ENCODE measurements around the gene RET. TPM values are rescaled to one million over a fixed set of nuclear protein-coding genes. Genes with fewer than 3 reads are reported as not detected.

RET gene
- total RNA-seq, 2 donors from 2014 or later: 0.29 to 0.67 TPM

DNA sequence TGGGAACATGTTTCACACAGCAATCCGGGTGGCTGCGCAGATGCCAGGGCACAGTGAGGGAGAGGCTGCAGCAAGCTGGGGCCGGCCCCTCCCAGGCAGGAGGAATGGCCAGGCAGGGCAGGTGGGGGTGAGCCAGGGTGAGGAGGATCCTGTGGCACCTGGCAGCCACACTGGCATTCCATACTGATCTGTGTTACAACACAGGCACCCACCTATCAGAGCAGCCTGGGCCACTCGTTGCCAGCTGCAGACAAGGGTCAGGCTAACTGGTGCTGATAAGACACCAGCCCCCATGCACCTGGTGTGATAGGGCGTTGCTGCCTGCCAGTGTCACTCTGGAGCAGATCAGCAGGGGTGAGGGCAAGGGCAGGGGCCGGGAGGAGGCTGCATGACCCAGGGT is 16.6 kb upstream of the RET start:
- Mint-ChIP-seq H3K4me3 (no peak overlapping the region), H3K36me3 (ENCODE audit: insufficient read depth in 2 of 2) (no peaks in the 10 kb centered on the region), H3K4me1 (ENCODE audit: low read depth) (no peaks in the 10 kb centered on the region), H3K27me3 (ENCODE audit: low read depth) (peaks cover 21% of the 10 kb centered on the region), H3K27ac (no peak overlapping the region), H3K9me3 (no peaks in the 10 kb centered on the region)
- ATAC-seq (replicated peaks in 1 of 2) (no peak), DNase-seq (no peak)

DNA sequence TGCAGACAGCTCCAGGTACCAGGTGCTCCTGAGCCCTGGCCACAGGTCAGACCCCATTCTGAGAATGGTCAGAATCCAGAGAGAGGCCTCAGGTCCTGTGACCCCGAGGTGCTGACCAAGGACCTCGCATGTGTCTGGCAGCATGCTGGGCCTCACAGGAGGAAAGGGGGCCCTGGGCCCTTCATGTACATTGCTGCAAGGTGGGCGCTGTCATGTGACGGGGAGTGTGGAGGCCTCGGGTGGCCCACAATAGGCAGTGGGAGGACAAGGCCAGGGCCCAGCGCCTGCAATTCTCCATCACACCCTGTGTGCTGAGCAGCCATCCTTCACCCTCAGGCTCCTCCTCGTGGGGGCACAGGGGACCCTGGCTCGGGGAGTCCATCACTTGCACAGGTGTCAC is 15.5 kb upstream of the RET start:
- Mint-ChIP-seq H3K27ac (no peak overlapping the region), H3K4me1 (ENCODE audit: low read depth) (no peaks in the 10 kb centered on the region), H3K4me3 (no peak overlapping the region), H3K9me3 (no peaks in the 10 kb centered on the region), H3K36me3 (ENCODE audit: insufficient read depth in 2 of 2) (no peaks in the 10 kb centered on the region), H3K27me3 (ENCODE audit: low read depth) (peaks cover 21% of the 10 kb centered on the region)
- DNase-seq (no peak), ATAC-seq (replicated peaks in 1 of 2) (no peak)

DNA sequence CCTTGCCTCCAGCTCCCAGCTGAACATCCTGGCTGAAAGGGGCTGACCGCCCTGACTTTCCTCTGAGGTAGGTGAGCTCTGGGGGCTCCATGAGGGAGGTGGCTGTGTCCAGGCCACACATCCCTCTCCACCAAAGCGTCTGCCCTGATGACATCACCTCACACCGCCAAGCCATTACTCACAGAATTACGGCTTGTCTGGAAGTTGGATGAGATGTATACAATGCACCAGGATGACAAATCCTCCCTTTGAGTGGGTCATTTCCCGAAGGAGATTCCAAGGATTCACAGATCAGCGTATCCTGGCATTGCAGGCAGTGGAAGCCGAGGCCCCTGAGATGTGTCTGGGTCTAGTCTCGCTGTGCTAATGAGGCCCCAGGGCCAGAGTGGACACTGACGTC is 15.1 kb upstream of the RET start:
- no peaks in the 10 kb centered on the region for H3K4me1 Mint-ChIP-seq (ENCODE audit: low read depth)
- no peaks in the 10 kb centered on the region for H3K36me3 Mint-ChIP-seq (ENCODE audit: insufficient read depth in 2 of 2)
- H3K27me3 Mint-ChIP-seq (ENCODE audit: low read depth): peaks cover 21% of the 10 kb centered on the region
- no peak overlapping the region for H3K4me3 Mint-ChIP-seq
- no peak for ATAC-seq (replicated peaks in 1 of 2)
- no peak for DNase-seq
- no peak overlapping the region for H3K27ac Mint-ChIP-seq
- no peaks in the 10 kb centered on the region for H3K9me3 Mint-ChIP-seq

DNA sequence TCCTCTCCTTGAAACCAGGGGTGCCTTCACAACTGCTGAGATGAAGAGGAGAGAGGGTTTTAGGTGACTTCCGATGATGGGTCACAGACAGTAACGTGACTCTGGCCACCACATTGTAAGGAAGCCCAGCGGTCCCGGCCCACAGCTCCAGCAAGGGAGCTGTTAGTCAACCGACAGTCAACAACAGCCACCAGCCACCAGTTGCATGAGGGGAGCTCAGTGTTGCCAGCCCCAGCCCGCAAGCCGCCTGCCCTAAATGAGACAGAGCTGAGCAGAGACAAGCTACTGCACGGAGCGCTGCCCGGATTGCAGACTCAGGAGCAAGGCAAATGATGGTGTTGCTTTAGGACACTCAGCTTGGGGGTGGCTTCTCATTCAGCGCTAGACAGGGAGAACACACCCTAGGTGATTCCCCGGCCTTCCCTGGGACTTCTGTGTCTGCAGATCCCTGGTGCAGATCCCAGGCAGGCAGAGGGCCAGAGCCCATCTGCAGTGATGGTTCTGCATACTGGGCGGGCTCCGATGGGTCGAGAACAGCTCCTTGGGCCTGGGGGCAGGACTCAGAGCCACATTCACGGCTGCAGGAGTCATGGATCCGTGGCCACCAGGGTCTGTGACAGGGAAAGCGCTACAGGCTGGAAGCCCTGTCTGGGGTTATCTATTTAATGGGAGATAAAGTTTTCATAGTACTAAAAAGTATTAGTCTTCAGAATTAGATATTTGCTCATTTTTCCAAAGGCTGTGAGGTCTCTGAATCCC is 14.3 kb upstream of the RET start:
- Mint-ChIP-seq H3K27me3 (ENCODE audit: low read depth) (peaks cover 17% of the 10 kb centered on the region), H3K4me3 (no peak overlapping the region), H3K4me1 (ENCODE audit: low read depth) (no peaks in the 10 kb centered on the region), H3K9me3 (no peaks in the 10 kb centered on the region), H3K36me3 (ENCODE audit: insufficient read depth in 2 of 2) (no peaks in the 10 kb centered on the region), H3K27ac (no peak overlapping the region)
- no peak for ATAC-seq (replicated peaks in 1 of 2)
- no peak for DNase-seq

DNA sequence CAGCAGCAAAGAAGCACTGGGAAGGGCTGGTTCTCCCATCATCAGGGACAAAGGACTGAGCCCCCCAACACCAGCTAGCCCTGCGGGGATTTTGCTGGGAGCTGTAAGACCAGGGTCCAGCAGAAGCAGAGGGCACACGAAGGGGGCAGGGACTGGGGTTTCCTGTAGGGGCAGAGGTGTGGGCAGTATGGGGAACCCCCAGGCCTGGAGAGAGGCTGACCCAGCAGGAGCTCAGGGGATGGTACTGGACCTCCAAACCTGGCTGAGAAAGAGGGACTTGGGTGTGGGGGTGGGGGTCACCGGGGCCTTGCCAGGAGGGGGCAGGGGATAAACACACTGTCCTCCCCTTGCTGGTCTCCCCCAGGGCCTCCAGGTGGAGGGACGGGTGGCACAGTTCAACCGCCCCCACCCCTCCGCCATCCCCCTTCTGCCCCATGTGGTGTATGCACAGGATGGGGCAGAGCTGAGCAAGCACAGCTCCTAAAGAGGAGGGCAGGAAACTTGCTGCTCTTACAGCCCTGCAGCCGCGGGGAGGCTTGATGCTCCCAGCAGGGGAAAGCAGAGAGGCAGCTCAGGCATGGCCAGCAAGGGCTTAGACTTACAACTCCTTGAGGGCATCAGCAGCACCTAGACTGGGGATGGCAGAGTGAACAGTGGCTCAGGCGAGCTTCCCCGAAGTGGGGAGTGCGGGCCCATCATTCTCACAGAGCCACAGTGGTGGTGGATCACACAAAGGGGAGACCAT is 12.4 kb upstream of the RET start:
- ATAC-seq (replicated peaks in 1 of 2) (no peak), DNase-seq (no peak)
- Mint-ChIP-seq H3K36me3 (ENCODE audit: insufficient read depth in 2 of 2) (no peaks in the 10 kb centered on the region), H3K4me3 (no peak overlapping the region), H3K4me1 (ENCODE audit: low read depth) (no peaks in the 10 kb centered on the region), H3K27ac (no peak overlapping the region), H3K9me3 (no peaks in the 10 kb centered on the region), H3K27me3 (ENCODE audit: low read depth) (peaks cover 6% of the 10 kb centered on the region)

DNA sequence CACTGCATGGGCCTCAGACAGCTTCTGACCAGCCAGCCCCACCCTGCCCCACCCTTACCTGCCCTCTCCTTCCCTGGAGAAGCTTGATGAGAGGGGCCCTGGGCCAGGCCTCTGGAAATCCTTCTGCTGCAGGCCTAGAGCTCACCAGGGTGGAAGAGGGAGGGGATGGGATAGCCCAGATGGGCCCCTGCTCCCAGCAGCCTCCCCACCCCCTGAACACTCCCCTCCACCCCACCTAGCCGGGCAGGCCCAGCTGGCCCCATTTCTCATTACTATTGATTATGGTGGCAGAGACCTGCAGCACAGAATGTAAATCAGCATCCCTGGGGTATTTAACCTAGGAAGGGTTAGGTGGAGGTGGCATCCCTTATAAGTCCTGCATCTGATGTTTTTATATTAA is 11.6 kb upstream of the RET start:
- DNase-seq (no peak), ATAC-seq (replicated peaks in 1 of 2) (no peak)
- no peaks in the 10 kb centered on the region for H3K36me3 Mint-ChIP-seq (ENCODE audit: insufficient read depth in 2 of 2)

DNA sequence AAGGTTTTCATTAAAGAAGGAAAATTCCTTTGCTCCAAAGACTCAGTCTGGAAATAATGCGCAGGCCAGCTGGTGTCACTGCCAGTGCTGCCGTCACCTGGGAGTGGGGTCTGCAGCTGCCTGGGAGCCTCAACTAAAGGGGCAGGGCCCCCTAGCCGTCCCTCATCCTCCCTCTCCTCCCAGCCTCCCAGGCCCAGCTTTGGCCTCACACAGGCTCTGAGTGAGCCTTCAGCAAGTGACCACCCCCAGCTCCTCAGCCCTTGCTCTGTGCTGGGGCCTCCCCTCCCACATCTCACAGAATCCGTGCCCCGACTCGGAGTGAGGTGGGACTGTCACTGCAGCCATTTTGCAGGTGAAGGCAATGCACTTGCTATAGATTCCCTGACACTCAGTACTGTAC is 11.1 kb upstream of the RET start:
- H3K27ac Mint-ChIP-seq: no peak overlapping the region
- no peaks in the 10 kb centered on the region for H3K9me3 Mint-ChIP-seq

More for the DNA sequence above, 11.6 kb upstream of the RET start:
- Mint-ChIP-seq H3K9me3 (no peaks in the 10 kb centered on the region), H3K27ac (no peak overlapping the region), H3K4me1 (ENCODE audit: low read depth) (no peaks in the 10 kb centered on the region), H3K4me3 (no peak overlapping the region), H3K27me3 (ENCODE audit: low read depth) (no peaks in the 10 kb centered on the region)

DNA sequence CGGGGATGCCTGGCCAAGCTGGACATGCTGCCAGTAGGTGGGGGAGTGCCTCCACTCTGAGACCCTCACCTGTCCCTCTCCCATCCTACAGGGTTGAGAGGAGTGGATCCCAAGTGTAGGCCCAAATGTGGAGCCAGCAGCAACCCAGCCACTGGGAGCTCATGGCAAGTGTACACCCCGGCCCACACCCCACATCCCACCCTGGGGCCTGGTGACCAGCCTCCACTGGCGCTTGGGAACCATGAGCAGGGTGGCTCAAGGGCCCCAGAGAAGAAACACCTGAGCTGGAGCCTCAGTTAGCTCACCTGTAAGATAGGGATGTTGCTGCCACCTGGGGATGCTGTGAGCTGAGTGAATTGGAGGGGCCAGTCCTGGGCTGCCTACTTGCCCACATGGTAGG is 10.4 kb upstream of the RET start:
- no peak for DNase-seq
- Mint-ChIP-seq H3K27me3 (ENCODE audit: low read depth) (no peaks in the 10 kb centered on the region), H3K9me3 (no peaks in the 10 kb centered on the region), H3K4me3 (no peak overlapping the region), H3K4me1 (ENCODE audit: low read depth) (no peaks in the 10 kb centered on the region), H3K27ac (no peak overlapping the region), H3K36me3 (ENCODE audit: insufficient read depth in 2 of 2) (no peaks in the 10 kb centered on the region)
- no peak for ATAC-seq (replicated peaks in 1 of 2)

More for the DNA sequence above, 11.1 kb upstream of the RET start:
- DNase-seq (no peak), ATAC-seq (replicated peaks in 1 of 2) (no peak)
- Mint-ChIP-seq H3K27me3 (ENCODE audit: low read depth) (no peaks in the 10 kb centered on the region), H3K36me3 (ENCODE audit: insufficient read depth in 2 of 2) (no peaks in the 10 kb centered on the region), H3K4me3 (no peak overlapping the region), H3K4me1 (ENCODE audit: low read depth) (no peaks in the 10 kb centered on the region)

DNA sequence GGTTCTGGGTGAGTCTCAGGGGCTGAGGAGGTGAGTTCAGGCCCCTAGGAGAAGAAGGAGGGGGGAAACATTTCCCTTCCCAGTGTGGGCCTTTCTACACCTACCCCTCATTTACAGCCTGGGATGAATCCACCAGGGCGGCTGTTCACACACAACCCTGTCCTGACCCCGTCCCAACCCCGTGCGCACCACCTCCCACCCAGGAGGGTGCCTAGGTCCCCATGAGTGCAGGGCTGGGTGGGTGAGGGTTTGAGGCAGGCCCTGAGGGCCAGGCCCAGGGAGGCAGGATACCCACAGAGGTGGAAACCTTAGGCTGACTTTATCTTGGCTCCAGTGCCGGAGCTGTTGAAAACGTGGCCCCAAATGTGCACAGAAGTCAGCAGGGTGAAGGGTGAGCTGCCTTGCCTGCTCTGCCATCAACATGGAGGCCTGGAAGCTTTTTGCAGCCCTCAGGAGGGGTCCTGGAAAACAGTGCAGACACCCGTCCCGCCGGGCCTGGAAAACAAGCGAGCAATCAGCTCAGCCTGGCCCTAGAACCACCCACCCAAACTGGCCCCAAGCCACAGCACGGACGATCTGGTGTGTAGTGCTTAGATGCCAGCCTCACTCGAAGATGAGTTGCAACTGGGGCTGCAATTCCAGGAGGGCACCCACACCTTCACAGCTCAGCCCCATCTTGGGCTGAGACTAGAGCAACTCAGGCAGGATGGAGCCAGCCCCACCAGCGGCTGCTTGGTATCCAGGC is 9.3 kb upstream of the RET start:
- Mint-ChIP-seq H3K27ac (no peak overlapping the region), H3K9me3 (no peaks in the 10 kb centered on the region), H3K27me3 (ENCODE audit: low read depth) (peaks cover under 1% of the 10 kb centered on the region), H3K36me3 (ENCODE audit: insufficient read depth in 2 of 2) (no peaks in the 10 kb centered on the region), H3K4me3 (no peak overlapping the region), H3K4me1 (ENCODE audit: low read depth) (no peaks in the 10 kb centered on the region)
- DNase-seq (no peak), ATAC-seq (replicated peaks in 1 of 2) (no peak)

DNA sequence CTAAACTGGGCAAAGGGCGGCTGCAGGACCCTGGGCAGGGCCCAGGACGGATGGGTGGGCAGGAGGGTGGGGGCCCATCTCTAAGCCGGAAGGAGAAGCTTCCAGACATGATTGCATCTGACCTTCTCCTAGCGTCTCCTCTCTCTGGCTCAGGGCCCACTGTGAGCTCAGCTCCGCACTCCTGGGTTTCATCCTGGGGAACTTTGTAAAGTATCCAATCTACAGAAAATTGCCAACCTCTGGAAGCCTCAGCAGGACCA is 8.8 kb upstream of the RET start:
- Mint-ChIP-seq H3K4me3 (no peak overlapping the region), H3K27ac (no peak overlapping the region), H3K4me1 (ENCODE audit: low read depth) (no peaks in the 10 kb centered on the region), H3K27me3 (ENCODE audit: low read depth) (peaks cover 6% of the 10 kb centered on the region), H3K36me3 (ENCODE audit: insufficient read depth in 2 of 2) (no peaks in the 10 kb centered on the region), H3K9me3 (no peaks in the 10 kb centered on the region)
- ATAC-seq (replicated peaks in 1 of 2) (no peak), DNase-seq (no peak)

DNA sequence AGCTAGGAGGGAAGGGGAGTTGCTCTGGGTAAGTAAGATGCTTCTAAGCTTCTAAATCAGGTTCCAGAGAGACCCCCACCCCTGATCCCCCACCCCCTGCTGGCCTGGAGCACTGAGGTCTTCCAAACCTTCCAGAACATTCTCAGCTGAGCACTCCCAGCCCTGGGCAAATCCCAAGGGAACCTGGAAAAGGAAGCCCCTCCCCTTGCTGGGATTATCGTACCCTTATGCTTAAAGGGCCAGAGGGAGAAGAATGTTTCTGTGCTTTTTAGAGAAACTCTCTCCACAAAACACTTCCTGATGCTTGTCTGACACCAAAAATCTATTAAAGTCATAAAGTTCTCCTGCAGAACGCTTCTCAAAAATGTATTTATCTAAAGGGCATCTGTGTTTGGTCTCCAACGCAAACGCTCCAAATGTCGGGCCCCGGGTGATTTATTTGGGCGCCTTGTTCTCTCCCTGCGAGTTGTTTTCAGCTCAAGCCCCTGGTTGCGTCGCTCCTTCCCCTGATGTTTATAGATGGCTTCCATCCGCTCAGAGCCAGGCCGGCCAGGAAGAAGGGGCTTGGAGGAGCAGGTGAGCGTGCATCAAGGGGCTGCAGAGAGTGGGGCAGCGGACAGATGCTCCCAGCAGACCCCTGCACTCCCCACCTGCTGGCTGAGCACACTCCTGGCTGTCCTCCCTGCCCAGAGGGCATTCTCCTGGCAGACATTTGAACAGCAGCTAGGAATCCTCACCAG is 8.2 kb upstream of the RET start:
- Mint-ChIP-seq H3K4me1 (ENCODE audit: low read depth) (no peaks in the 10 kb centered on the region), H3K36me3 (ENCODE audit: insufficient read depth in 2 of 2) (no peaks in the 10 kb centered on the region), H3K9me3 (no peaks in the 10 kb centered on the region), H3K27ac (no peak overlapping the region), H3K4me3 (no peak overlapping the region), H3K27me3 (ENCODE audit: low read depth) (peaks cover 7% of the 10 kb centered on the region)
- ATAC-seq (replicated peaks in 1 of 2): no peak
- no peak for DNase-seq

DNA sequence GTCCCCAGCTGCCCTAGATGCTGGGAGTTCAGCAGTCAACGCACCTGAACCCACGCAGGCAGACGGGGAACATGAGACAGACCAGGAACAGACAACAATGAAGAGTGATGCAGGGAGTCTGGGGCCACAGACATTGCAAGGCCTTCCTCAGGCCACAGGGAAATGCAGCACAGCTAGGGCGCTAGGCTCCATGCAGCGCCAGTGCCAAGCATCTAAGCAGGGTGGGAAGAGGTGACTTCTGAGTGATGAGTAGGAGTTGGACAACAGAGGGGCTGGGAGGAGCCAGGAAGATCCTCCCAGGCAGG is 7.7 kb upstream of the RET start:
- no peak overlapping the region for H3K4me3 Mint-ChIP-seq
- H3K4me1 Mint-ChIP-seq (ENCODE audit: low read depth): no peaks in the 10 kb centered on the region
- no peaks in the 10 kb centered on the region for H3K9me3 Mint-ChIP-seq
- DNase-seq (no peak), ATAC-seq (replicated peaks in 1 of 2) (no peak)
- no peak overlapping the region for H3K27ac Mint-ChIP-seq
- H3K27me3 Mint-ChIP-seq (ENCODE audit: low read depth): peaks cover 7% of the 10 kb centered on the region
- H3K36me3 Mint-ChIP-seq (ENCODE audit: insufficient read depth in 2 of 2): no peaks in the 10 kb centered on the region

DNA sequence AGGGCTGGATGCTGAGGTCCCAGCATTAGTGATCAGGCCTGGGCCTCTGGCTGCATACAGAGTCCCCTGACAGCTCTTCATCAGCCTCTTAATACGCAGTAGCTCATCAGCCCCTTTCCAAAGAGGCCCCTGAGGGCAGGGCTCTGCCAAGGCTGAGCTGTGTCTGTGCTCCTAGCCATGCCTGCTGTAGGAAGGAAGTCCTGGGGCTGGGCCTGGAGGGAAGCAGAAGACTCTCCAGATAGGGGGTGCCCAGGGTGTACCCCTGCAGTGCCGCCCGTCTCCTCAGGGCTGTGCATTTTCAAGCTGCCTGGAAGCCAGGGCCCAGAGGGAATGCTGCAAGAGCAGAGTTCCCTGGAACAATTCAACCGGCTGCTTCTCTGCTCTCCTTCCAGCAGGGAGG is 7.3 kb upstream of the RET start:
- ATAC-seq (replicated peaks in 1 of 2) (no peak), DNase-seq (no peak)
- no peaks in the 10 kb centered on the region for H3K9me3 Mint-ChIP-seq
- no peak overlapping the region for H3K4me3 Mint-ChIP-seq
- no peaks in the 10 kb centered on the region for H3K4me1 Mint-ChIP-seq (ENCODE audit: low read depth)
- H3K36me3 Mint-ChIP-seq (ENCODE audit: insufficient read depth in 2 of 2): no peaks in the 10 kb centered on the region
- H3K27me3 Mint-ChIP-seq (ENCODE audit: low read depth): peaks cover 7% of the 10 kb centered on the region
- H3K27ac Mint-ChIP-seq: no peak overlapping the region
